NT2/D1 (cell line): ENCODE results near the gene REC8.

Experiments
- DNase-seq: peaks from one replicate; pipeline ENCODE4 v3.0.0-alpha.2; 2011; ENCODE audit warnings: low read depth, low spot score
- H3K27me3 ChIP-seq: 2 replicates; pipeline ENCODE4 v1.6.0; 2011; ENCODE audit warnings: mild to moderate bottlenecking; ENCODE audit not compliant: insufficient read length, insufficient read depth
- H3K36me3 ChIP-seq: 2 replicates; pipeline ENCODE4 v1.6.1; 2011; ENCODE audit warnings: mild to moderate bottlenecking, low read length, mixed read lengths; ENCODE audit not compliant: insufficient read depth, insufficient read length
- H3K4me1 ChIP-seq: 2 replicates; pipeline ENCODE4 v1.5.1; 2011; ENCODE audit not compliant: insufficient read depth, insufficient read length
- H3K4me3 ChIP-seq: 2 replicates; pipeline ENCODE4 v1.5.1; 2011; ENCODE audit warnings: low read depth; ENCODE audit not compliant: insufficient read length
- H3K9ac ChIP-seq: 2 replicates; pipeline ENCODE4 v1.6.0; 2011; ENCODE audit warnings: low read depth; ENCODE audit not compliant: insufficient read length
- H3K9me3 ChIP-seq: 2 replicates; pipeline ENCODE4 v1.5.1; 2011; ENCODE audit warnings: mild to moderate bottlenecking, low read length; ENCODE audit not compliant: insufficient read depth
- SUZ12 ChIP-seq: IDR thresholded peaks from 2 replicates; pipeline ENCODE4 v1.6.1; 2011; ENCODE audit not compliant: insufficient read length, insufficient read depth; ENCODE audit errors: extremely low read depth
- YY1 ChIP-seq: IDR thresholded peaks from 2 replicates; pipeline ENCODE4 v1.6.1; 2011; ENCODE audit not compliant: insufficient read length, insufficient read depth
- ZNF274 ChIP-seq: IDR thresholded peaks from 2 replicates; pipeline ENCODE4 v1.6.1; 2011; ENCODE audit warnings: mild to moderate bottlenecking, low read depth, low read length

Gene REC8

DNA sequence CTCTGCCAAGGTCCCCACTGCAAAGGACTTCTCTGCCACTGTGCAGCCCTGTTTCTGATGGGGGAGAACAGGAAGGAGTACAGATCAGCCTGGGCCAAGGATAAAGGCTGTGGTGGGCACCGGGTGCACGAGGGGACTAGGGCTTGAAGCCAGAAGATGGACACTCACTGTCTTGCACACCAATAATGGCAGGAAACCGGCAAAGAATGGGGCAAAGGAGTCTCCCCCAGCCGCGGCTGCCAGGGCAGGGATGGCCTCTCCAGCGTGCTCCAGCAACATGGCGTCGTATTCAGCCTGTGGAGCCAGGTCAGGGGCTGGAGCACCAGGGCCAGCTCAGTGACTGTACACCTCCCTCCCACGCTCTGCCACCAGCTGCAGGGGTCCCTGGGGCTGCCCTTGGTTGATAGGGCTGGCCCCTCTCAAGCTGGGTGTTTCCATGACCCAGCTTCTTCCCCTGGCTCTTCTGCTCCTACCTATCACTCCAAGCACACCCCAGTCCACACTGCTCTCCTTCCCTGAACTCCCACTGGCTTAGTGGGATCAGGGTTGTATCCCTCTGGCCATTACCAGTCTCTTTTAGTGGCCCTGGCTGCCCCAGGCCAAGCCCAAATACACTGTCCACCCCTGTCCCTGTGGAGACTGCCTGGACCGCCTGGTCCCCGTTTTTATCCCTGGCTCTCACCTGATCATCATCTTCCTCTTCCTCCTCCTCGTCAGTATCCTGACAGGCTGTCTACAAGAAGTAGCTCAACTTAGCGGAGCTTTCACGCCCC, 10.4 kb downstream of the REC8 start:
- TF ChIP-seq YY1 (no peak), ZNF274 (no peak), SUZ12 (no peak)
- no peaks in the 10 kb centered on the region for H3K4me1 ChIP-seq
- H3K4me3 ChIP-seq: no peak overlapping the region
- peaks cover 96% of the 10 kb centered on the region for H3K36me3 ChIP-seq
- no peak overlapping the region for H3K9ac ChIP-seq
- no peaks in the 10 kb centered on the region for H3K9me3 ChIP-seq
- DNase-seq: no peak
- H3K27me3 ChIP-seq: no peaks in the 10 kb centered on the region

- H3K9ac ChIP-seq: no peak overlapping the region
- no peaks in the 10 kb centered on the region for H3K4me1 ChIP-seq
- H3K9me3 ChIP-seq: no peaks in the 10 kb centered on the region
- H3K4me3 ChIP-seq: no peak overlapping the region
- no peaks in the 10 kb centered on the region for H3K27me3 ChIP-seq
- TF ChIP-seq YY1: no peak
- TF ChIP-seq SUZ12: no peak
- no peak for TF ChIP-seq ZNF274
- no peak for DNase-seq
- peaks cover 97% of the 10 kb centered on the region for H3K36me3 ChIP-seq
These were observed 11.2 kb downstream of the REC8 start for GRCh38 chr14:24183014-24183481.

DNA sequence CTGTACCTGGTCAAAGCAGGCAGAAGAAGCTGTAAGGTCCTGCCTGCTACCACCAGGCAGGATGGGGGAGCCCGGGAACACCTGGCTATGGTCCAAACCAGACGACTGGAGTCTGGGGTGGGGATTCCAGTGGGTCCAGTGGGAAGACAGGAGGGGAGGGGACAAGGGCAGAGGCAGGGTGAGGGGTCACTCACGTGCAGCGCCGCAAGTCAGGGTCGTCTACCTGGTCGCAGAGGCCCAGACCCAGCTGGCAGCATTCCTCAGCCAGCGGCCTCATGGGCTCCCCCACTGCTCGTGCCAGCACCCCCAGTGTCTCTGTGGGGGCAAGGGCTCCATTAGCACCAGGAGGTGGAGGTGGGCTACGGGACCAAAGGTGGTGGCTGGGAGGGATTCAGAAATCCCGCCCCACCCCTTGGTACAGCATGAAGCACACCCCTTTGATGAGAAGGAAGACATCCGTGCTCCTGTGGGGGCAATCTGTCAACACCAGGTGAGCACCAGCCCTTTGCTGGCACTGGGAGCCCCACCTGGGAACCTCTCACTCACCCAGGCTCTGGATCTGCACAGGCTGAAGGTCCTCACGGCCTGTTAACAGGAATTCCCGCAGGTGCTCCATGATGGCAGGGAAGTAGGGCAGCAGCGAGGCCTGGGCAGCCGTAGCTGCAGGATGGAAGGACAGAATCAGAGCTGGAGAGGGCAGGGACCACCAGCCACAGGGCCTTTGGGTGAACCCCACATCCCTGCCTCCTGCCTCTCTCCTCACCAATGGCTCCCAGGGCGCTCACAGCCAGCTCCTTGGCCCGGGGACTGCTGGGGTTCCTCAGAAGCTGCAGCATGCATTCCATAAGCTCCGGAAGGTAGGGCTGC, 12.5 kb downstream of the REC8 start:
- TF ChIP-seq ZNF274: no peak
- no peak for TF ChIP-seq YY1
- TF ChIP-seq SUZ12: no peak
- Histone ChIP-seq H3K9ac (no peak overlapping the region), H3K36me3 (peaks cover 84% of the 10 kb centered on the region), H3K27me3 (no peaks in the 10 kb centered on the region), H3K9me3 (no peaks in the 10 kb centered on the region), H3K4me1 (no peaks in the 10 kb centered on the region), H3K4me3 (no peak overlapping the region)
- DNase-seq: no peak

DNA sequence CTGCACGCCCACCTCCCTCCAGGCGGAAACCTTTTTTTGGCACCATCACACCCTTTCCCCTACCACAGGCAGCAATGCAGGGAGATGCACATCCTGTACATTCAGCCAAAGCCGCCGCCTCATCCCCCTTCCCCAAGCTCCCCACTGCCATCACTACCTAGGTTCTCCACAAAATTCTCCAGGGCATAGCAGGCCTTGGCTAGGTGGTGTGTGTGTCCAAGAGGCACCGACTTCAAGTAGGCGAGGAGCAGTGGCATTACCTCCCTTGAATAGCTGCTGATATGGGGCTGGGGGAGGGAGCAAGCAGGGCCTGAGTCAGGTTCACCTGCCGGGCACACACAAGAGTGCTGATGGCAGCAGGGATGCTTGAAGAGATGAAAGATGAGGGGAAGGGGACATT, 13.1 kb downstream of the REC8 start:
- no peak for DNase-seq
- Histone ChIP-seq H3K9me3 (no peaks in the 10 kb centered on the region), H3K4me1 (peaks cover 2% of the 10 kb centered on the region), H3K27me3 (no peaks in the 10 kb centered on the region), H3K36me3 (peaks cover 85% of the 10 kb centered on the region), H3K9ac (no peak overlapping the region), H3K4me3 (no peak overlapping the region)
- TF ChIP-seq YY1: no peak
- no peak for TF ChIP-seq ZNF274
- no peak for TF ChIP-seq SUZ12

DNA sequence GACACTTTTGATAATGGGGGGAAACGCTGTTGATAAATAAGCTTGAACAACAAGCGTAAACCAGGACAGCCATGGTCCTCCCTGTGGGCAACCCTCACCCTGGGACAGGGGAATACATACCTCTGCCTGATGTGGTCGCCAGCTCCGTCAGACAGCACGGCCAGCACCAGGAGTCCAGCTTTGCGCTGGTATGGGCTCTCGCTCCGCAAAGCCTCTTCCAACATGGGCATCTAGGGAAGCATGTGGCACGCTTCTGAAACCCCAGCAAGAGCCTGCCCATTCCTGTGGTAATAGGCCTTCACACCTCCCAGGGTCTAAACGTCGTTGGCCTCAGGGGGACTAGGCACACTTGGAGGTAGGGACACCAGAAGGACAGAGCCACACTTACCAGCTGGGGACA, 13.9 kb downstream of the REC8 start:
- Histone ChIP-seq H3K4me1 (peaks cover 2% of the 10 kb centered on the region), H3K4me3 (no peak overlapping the region)
- no peak for DNase-seq

GRCh38 chr14:24186831-24187538, 15.1 kb downstream of the REC8 start:
- no peak overlapping the region for H3K4me3 ChIP-seq

More for the DNA sequence above, 13.9 kb downstream of the REC8 start:
- peaks cover 84% of the 10 kb centered on the region for H3K36me3 ChIP-seq
- TF ChIP-seq YY1 (no peak), ZNF274 (no peak), SUZ12 (no peak)
- H3K9me3 ChIP-seq: no peaks in the 10 kb centered on the region
- H3K9ac ChIP-seq: no peak overlapping the region
- H3K27me3 ChIP-seq: no peaks in the 10 kb centered on the region

More at GRCh38 chr14:24186831-24187538, 15.1 kb downstream of the REC8 start:
- Histone ChIP-seq H3K9ac (no peak overlapping the region), H3K27me3 (no peaks in the 10 kb centered on the region), H3K36me3 (peaks cover 76% of the 10 kb centered on the region), H3K9me3 (no peaks in the 10 kb centered on the region), H3K4me1 (peaks cover 2% of the 10 kb centered on the region)
- TF ChIP-seq YY1 (no peak), SUZ12 (no peak), ZNF274 (no peak)
- DNase-seq: no peak
